ENCODE measurements around the gene ADM. TPM values are rescaled to one million over a fixed set of nuclear protein-coding genes. Genes with fewer than 3 reads are reported as not detected.

Gene ADM
- total RNA-seq, 1 donor from 2014 or later, result 14.2 TPM

GRCh38 chr11:10338287-10338686 lies 33.4 kb downstream of the ADM start:
- Histone ChIP-seq H3K36me3 (no peaks in the 10 kb centered on the region), H3K4me1 (no peaks in the 10 kb centered on the region), H3K27me3 (ENCODE audit: low read depth) (no peaks in the 10 kb centered on the region), H3K9me3 (replicated peaks) (no peaks in the 10 kb centered on the region), H3K27ac (replicated peaks) (no peak overlapping the region), H3K4me3 (no peak overlapping the region)
- intact Hi-C loops (cut with micrococcal nuclease), result no loop called here
- TF ChIP-seq, protein P1, sequence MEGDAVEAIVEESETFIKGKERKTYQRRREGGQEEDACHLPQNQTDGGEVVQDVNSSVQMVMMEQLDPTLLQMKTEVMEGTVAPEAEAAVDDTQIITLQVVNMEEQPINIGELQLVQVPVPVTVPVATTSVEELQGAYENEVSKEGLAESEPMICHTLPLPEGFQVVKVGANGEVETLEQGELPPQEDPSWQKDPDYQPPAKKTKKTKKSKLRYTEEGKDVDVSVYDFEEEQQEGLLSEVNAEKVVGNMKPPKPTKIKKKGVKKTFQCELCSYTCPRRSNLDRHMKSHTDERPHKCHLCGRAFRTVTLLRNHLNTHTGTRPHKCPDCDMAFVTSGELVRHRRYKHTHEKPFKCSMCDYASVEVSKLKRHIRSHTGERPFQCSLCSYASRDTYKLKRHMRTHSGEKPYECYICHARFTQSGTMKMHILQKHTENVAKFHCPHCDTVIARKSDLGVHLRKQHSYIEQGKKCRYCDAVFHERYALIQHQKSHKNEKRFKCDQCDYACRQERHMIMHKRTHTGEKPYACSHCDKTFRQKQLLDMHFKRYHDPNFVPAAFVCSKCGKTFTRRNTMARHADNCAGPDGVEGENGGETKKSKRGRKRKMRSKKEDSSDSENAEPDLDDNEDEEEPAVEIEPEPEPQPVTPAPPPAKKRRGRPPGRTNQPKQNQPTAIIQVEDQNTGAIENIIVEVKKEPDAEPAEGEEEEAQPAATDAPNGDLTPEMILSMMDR (IDR thresholded peaks at IDR 0.05; ENCODE audit: borderline replicate concordance), result no peak
- DNase-seq, result no peak

- H3K27me3 ChIP-seq (ENCODE audit: low read depth), result no peaks in the 10 kb centered on the region
- H3K27ac ChIP-seq (replicated peaks), result peak overlapping the region; percentile 28
- H3K36me3 ChIP-seq, result no peaks in the 10 kb centered on the region
- no peaks in the 10 kb centered on the region for H3K9me3 ChIP-seq (replicated peaks)
- intact Hi-C loops (cut with micrococcal nuclease), result no loop called here
- H3K4me3 ChIP-seq, result no peak overlapping the region
- DNase-seq, result no peak
- TF ChIP-seq, protein P1 (IDR thresholded peaks at IDR 0.05; ENCODE audit: borderline replicate concordance), result no peak
- peaks cover 30% of the 10 kb centered on the region for H3K4me1 ChIP-seq
Measured at GRCh38 chr11:10348650-10349280, 43.9 kb downstream of the ADM start.

- intact Hi-C loops (cut with micrococcal nuclease), result no loop called here
- Histone ChIP-seq H3K4me1 (peaks cover 33% of the 10 kb centered on the region), H3K27me3 (ENCODE audit: low read depth) (no peaks in the 10 kb centered on the region), H3K36me3 (no peaks in the 10 kb centered on the region), H3K27ac (replicated peaks) (peak overlapping the region; percentile 28), H3K4me3 (no peak overlapping the region), H3K9me3 (replicated peaks) (no peaks in the 10 kb centered on the region)
- TF ChIP-seq, protein P1 (IDR thresholded peaks at IDR 0.05; ENCODE audit: borderline replicate concordance), result no peak
- DNase-seq, result no peak
Measured at GRCh38 chr11:10349281-10349665, 44.4 kb downstream of the ADM start.

DNA sequence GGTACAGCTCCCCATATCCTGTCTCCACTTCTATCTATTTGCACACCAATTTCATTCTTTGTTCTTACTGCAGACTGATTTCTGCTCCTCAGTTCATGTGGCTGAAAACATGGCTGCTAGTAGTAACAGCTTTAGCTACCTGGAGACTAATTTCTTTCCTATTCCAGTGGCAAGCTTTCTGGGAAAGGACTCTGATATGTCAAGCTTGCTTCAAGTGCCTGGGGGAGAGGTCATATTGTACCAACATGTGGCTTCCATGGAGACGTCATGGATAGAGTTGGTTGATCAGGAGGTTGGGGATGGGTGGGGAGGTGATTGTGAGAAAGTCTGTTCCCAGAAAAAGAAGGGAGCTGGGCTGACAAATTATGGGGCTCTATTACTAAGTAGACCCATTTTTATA lies 44.9 kb downstream of the ADM start:
- peaks cover 37% of the 10 kb centered on the region for H3K4me1 ChIP-seq
- no peaks in the 10 kb centered on the region for H3K36me3 ChIP-seq
- H3K27ac ChIP-seq (replicated peaks), result peak overlapping the region; percentile 28
- H3K27me3 ChIP-seq (ENCODE audit: low read depth), result no peaks in the 10 kb centered on the region
- no peak overlapping the region for H3K4me3 ChIP-seq
- H3K9me3 ChIP-seq (replicated peaks), result no peaks in the 10 kb centered on the region
- intact Hi-C loops (cut with micrococcal nuclease), result no loop called here
- TF ChIP-seq, protein P1 (IDR thresholded peaks at IDR 0.05; ENCODE audit: borderline replicate concordance), result no peak
- DNase-seq, result no peak

DNA sequence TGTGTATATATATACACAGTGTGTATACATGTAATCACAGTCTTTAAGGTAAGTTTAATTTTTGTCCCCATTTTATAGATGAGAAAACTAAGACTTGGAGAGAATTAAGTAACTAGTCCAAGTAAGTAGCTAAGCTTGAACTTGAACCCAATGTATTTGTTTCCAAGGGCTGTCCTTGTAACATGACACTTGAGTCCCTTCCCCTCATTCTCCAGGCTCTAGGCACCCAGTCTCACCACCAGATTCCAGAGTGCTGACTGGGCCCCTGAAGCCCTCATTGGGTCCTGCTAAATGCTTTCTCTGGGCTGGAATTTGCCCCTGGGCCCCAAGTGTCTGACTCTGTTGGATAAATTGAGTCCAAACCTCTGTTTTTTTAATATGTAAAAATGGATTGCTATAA lies 45.5 kb downstream of the ADM start:
- intact Hi-C loops (cut with micrococcal nuclease), result no loop called here
- TF ChIP-seq, protein P1 (IDR thresholded peaks at IDR 0.05; ENCODE audit: borderline replicate concordance), result no peak
- Histone ChIP-seq H3K27ac (replicated peaks) (peak overlapping the region; percentile 90), H3K4me3 (no peak overlapping the region), H3K36me3 (no peaks in the 10 kb centered on the region), H3K27me3 (ENCODE audit: low read depth) (no peaks in the 10 kb centered on the region), H3K4me1 (peaks cover 37% of the 10 kb centered on the region), H3K9me3 (replicated peaks) (no peaks in the 10 kb centered on the region)
- DNase-seq, result no peak

Measured in left ventricle myocardium inferior (tissue), 1 donor.